ENCODE data around the gene CRNN. TPM values are rescaled to one million over a fixed set of nuclear protein-coding genes. Genes with fewer than 3 reads are reported as not detected.

CRNN gene
- total RNA-seq, 1 experiment from 2014 or later, result not detected

- Histone ChIP-seq H4K5ac (ENCODE audit: insufficient read length, low read depth, low read length) (no peak overlapping the region), H3K56ac (ENCODE audit: insufficient read length, low read depth, low read length) (no peak overlapping the region), H3K4me2 (ENCODE audit: insufficient read depth, insufficient read length, low read length) (no peak overlapping the region), H3T11ph (ENCODE audit: low read length) (no peak overlapping the region), H3K23me2 (ENCODE audit: insufficient read length, low read depth, low read length, poor library complexity, severe bottlenecking) (no peaks in the 10 kb centered on the region), H2AFZ (ENCODE audit: low read length) (no peak overlapping the region), H4K20me1 (ENCODE audit: control insufficient read depth, insufficient read depth, insufficient read length) (no peaks in the 10 kb centered on the region), H2BK5ac (ENCODE audit: insufficient read length, low read length) (no peak overlapping the region), H2AK5ac (ENCODE audit: insufficient read length, low read length) (no peak overlapping the region), H2BK12ac (ENCODE audit: insufficient read length, low read depth, low read length) (no peak overlapping the region), H3K79me2 (ENCODE audit: insufficient read depth, low read length) (no peaks in the 10 kb centered on the region; the same call in 1 of the 2 replicates), H2BK15ac (ENCODE audit: low read depth, low read length) (no peak overlapping the region), H4K91ac (ENCODE audit: insufficient read length, low read depth, low read length) (no peak overlapping the region), H3K79me1 (ENCODE audit: insufficient read depth, low read depth, low read length, poor library complexity, severe bottlenecking) (no peaks in the 10 kb centered on the region), H3K9ac (ENCODE audit: extremely low read depth, insufficient read length, low read length) (no peak overlapping the region), H3K14ac (ENCODE audit: insufficient read depth, low read length) (no peak overlapping the region), H3K18ac (ENCODE audit: insufficient read length, low read depth, low read length) (no peak overlapping the region), H3K9me3 (ENCODE audit: control insufficient read depth, low read depth, low read length) (peaks cover 27% of the 10 kb centered on the region), H3K4me1 (ENCODE audit: insufficient read depth, low read length) (no peaks in the 10 kb centered on the region), H3K27me3 (ENCODE audit: insufficient read depth, low read length) (no peaks in the 10 kb centered on the region), H2BK20ac (ENCODE audit: low read depth, low read length, poor library complexity, severe bottlenecking) (no peak overlapping the region), H4K8ac (replicated peaks; ENCODE audit: insufficient read length, low read depth, low read length) (no peak overlapping the region), H3K4ac (ENCODE audit: low read depth, low read length) (no peak overlapping the region), H2BK120ac (ENCODE audit: low read depth, low read length, poor library complexity, severe bottlenecking) (no peak overlapping the region), H3K27ac (ENCODE audit: insufficient read length, low read depth, low read length) (no peak overlapping the region), H3K23ac (ENCODE audit: insufficient read length, low read depth, low read length) (no peak overlapping the region)
- no peak for TF ChIP-seq CTCF (conservative IDR thresholded peaks at IDR 0.05)
- Mint-ChIP-seq H3K4me1 (no peaks in the 10 kb centered on the region), H3K36me3 (ENCODE audit: insufficient read depth in 1 of 3, low read depth in 3 of 3) (peaks cover 0 to 21% (median 5%) of the 10 kb centered on the region in 3 experiments; a peak in 3 of 7 replicates), H3K4me3 (no peak overlapping the region), H3K27me3 (ENCODE audit: low read depth) (peaks cover 1% of the 10 kb centered on the region; the same call in 1 of the 2 replicates), H3K27ac (no peak overlapping the region), H3K9me3 (peaks cover 88 to 94% of the 10 kb centered on the region in 2 experiments)
- DNase-seq, result no peak
- WGBS (ENCODE audit: extremely low coverage, insufficient read length, low lambda C conversion rate), result no CpG with 5 or more reads among the region's 1 CpG
These were observed 43.0 kb upstream of the CRNN start for GRCh38 chr1:152457071-152457470.

Data from H9 (cell line).